Measurements from ENCODE around the gene TBC1D30. TPM values are rescaled to one million over a fixed set of nuclear protein-coding genes. Genes with fewer than 3 reads are reported as not detected.

The TBC1D30 gene
- total RNA-seq, 1 donor from 2014 or later = 53.0 TPM

GRCh38 chr12:64876388-64877071, 52.1 kb downstream of the TBC1D30 start:
- no peaks in the 10 kb centered on the region for H3K4me1 ChIP-seq
- H3K27ac ChIP-seq = no peak overlapping the region
- no peak for DNase-seq (ENCODE audit: low spot score in 2 of 2)
- H3K36me3 ChIP-seq = no peaks in the 10 kb centered on the region
- H3K27me3 ChIP-seq = no peaks in the 10 kb centered on the region
- intact Hi-C loops (cut with DNase I) = no loop called here
- no peak for TF ChIP-seq CTCF (IDR thresholded peaks at IDR 0.05)
- H3K9me3 ChIP-seq = no peaks in the 10 kb centered on the region
- no peak overlapping the region for H3K4me3 ChIP-seq

GRCh38 chr12:64877363-64878004, 53.0 kb downstream of the TBC1D30 start:
- Histone ChIP-seq H3K4me1 (no peaks in the 10 kb centered on the region), H3K36me3 (no peaks in the 10 kb centered on the region), H3K9me3 (no peaks in the 10 kb centered on the region), H3K27ac (no peak overlapping the region), H3K4me3 (no peak overlapping the region), H3K27me3 (no peaks in the 10 kb centered on the region)
- no peak for TF ChIP-seq CTCF (IDR thresholded peaks at IDR 0.05)
- DNase-seq (ENCODE audit: low spot score in 2 of 2) = no peak
- intact Hi-C loops (cut with DNase I) = no loop called here

GRCh38 chr12:64882687-64883086, 58.2 kb downstream of the TBC1D30 start:
- Histone ChIP-seq H3K27me3 (no peaks in the 10 kb centered on the region), H3K9me3 (no peaks in the 10 kb centered on the region), H3K27ac (no peak overlapping the region), H3K36me3 (no peaks in the 10 kb centered on the region), H3K4me3 (no peak overlapping the region), H3K4me1 (no peaks in the 10 kb centered on the region)
- DNase-seq (ENCODE audit: low spot score in 2 of 2) = no peak
- intact Hi-C loops (cut with DNase I) = no loop called here
- no peak for TF ChIP-seq CTCF (IDR thresholded peaks at IDR 0.05)

GRCh38 chr12:64883264-64884163, 59.1 kb downstream of the TBC1D30 start:
- no peaks in the 10 kb centered on the region for H3K4me1 ChIP-seq
- TF ChIP-seq CTCF (IDR thresholded peaks at IDR 0.05) = no peak
- intact Hi-C loops (cut with DNase I) = no loop called here
- no peaks in the 10 kb centered on the region for H3K36me3 ChIP-seq
- DNase-seq (ENCODE audit: low spot score in 2 of 2) = no peak
- no peak overlapping the region for H3K4me3 ChIP-seq
- H3K27me3 ChIP-seq = no peaks in the 10 kb centered on the region
- no peaks in the 10 kb centered on the region for H3K9me3 ChIP-seq
- no peak overlapping the region for H3K27ac ChIP-seq

GRCh38 chr12:64884164-64884542, 59.7 kb downstream of the TBC1D30 start:
- Histone ChIP-seq H3K4me1 (no peaks in the 10 kb centered on the region), H3K9me3 (no peaks in the 10 kb centered on the region), H3K4me3 (no peak overlapping the region), H3K36me3 (no peaks in the 10 kb centered on the region), H3K27ac (no peak overlapping the region), H3K27me3 (no peaks in the 10 kb centered on the region)
- DNase-seq (ENCODE audit: low spot score in 2 of 2) = no peak
- no peak for TF ChIP-seq CTCF (IDR thresholded peaks at IDR 0.05)
- intact Hi-C loops (cut with DNase I) = no loop called here
